Putamen (tissue), 1 donor: Measurements from ENCODE around the gene BIRC7.

Source experiments
- DNase-seq: peaks from one replicate; pipeline ENCODE4 v3.0.0-alpha.2; 2016; ENCODE audit warnings: low spot score

Gene BIRC7

GRCh38 chr20:63224412-63225081 lies 11.2 kb upstream of the BIRC7 start:
- no peak for DNase-seq

- DNase-seq: no peak
Measured at GRCh38 chr20:63225082-63225454, 10.6 kb upstream of the BIRC7 start.

DNA sequence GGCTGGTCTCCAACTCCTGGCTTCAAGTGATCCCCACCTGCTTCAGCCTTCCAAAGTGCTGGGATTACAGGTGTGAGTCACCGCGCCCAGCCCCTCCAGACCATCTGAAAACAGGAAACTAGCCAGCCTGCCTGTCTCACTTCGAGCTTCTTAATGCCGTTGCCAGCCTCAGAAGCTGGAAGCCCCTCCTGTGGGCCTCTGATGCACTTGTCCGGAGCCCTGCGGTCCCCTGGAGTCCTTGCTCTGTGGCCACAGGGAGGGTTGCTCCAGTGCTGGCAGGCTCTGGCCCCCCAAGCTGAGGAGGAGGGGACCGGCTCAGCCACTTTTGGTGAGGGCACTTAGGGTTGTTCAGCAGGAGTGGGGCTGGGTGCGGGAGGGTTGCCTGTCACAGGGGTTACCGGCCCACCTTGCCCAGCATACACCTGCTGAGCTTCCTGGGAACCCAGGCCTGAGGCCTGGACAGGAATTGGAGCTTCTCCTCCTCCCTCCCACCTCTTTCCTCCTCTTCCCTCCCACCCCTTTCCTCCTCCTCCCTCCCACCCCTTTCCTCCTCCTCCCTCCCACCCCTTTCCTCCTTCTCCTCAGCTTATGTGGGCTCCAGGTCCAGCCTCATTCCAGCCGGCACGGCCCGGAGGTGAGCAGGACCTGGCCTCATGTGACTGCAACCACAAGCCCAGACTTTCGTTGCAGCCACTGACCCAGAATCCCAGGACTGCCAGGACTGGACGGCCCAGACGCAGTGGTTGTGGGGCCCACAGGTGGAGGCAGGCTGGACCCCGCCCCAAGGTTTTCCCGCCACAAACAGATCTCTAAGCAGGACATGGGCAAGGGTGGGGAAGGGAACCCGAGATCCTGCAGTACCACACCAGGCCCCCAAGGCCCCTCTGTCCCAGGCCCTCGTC lies 9.4 kb upstream of the BIRC7 start:
- DNase-seq: no peak

DNA sequence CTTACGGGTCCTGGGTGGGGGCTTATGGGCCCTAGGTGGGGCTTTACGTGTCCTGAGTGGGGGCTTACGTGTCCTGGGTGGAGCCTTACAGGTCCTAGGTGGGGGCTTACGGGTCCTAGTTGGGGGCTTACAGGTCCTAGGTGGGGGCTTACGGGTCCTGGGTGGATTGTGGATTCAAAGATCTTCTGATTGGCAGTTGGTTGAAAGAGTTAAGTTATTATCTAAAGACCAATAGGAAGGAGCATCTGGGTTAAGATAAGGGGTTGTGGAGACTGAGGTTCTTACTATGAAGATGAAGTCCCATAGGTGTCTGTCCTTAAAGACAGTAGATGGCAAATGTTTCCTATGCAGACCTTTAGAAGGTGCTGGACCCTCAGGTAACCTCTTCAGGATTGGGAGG lies 8.4 kb upstream of the BIRC7 start:
- no peak for DNase-seq

DNA sequence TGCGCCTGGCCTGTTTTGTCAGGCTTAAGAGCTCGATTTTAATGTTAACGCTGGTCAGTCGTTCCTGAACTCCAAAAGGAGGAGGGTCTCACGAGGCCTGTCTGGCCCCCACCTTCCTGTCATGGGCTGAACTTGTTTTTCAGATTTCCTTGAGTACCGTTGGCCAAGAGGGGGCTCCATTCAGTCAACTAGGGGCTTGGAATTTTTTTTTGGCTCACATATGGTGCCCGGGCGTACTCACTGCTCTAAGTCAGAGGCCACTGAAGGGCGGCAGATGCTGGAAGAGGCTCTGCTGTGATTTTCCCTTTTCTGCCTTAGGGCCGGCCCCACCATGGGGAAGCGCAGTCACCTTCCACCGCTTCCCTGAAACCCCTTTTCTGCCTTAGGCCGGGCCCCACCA lies 6.9 kb upstream of the BIRC7 start:
- DNase-seq: no peak

DNA sequence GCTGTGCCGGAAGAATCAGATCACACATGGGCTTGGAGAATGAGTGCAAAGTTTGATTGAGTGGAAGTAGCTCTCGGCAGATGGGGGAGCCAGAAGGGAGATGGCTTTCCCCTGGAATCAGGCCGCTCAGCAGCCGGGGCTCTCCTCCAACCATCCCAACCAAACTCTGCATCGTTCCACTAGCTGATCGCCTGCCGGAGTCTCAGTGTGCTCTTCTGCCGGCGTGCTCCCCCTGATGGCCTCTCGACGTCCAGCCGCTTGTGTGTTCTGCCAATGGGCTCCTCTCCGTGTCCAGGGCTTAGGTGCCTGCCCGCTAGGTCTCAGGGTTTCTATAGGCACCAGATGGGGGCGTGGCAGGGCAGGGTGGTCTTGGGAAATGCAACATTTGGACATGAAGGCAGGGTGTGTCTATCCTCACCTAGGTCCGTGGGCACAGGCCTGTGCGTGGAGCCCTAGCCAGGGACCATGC lies 4.9 kb upstream of the BIRC7 start:
- DNase-seq: no peak

GRCh38 chr20:63232235-63233060 lies 3.3 kb upstream of the BIRC7 start:
- DNase-seq: no peak

DNA sequence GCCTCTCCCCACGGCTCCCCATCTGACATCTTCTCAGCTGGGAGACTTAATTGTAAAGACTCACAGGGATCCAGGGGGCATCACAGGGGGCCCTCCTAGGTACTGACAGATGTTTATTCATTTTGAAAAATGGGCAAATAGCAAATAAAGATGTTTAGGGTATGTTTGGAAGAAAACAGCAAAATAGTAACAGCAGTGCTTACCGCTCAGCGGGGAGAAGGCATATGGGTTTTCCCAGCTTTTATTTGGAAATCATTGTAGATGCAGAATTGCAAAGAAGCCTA lies 2.7 kb upstream of the BIRC7 start:
- no peak for DNase-seq

DNA sequence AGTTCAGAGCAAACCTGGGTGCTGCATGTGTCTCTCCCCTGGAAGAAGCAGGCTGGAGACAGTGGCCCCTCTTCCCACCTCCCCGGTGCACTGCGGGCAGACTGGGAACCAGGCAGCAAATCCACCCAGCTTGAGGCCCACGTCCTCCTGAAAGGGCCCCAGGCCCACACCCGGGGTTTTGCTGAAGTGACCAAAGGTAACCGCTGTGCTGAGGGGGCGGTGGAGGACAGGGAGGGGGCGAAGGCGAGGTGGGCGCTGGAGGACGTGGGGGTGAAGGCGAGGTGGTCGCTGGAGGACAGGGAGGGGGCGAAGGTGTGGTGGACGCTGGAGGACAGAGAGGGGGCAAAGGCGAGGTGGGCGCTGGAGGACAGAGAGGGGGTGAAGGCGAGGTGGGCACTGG lies 1.8 kb upstream of the BIRC7 start:
- DNase-seq: no peak

DNA sequence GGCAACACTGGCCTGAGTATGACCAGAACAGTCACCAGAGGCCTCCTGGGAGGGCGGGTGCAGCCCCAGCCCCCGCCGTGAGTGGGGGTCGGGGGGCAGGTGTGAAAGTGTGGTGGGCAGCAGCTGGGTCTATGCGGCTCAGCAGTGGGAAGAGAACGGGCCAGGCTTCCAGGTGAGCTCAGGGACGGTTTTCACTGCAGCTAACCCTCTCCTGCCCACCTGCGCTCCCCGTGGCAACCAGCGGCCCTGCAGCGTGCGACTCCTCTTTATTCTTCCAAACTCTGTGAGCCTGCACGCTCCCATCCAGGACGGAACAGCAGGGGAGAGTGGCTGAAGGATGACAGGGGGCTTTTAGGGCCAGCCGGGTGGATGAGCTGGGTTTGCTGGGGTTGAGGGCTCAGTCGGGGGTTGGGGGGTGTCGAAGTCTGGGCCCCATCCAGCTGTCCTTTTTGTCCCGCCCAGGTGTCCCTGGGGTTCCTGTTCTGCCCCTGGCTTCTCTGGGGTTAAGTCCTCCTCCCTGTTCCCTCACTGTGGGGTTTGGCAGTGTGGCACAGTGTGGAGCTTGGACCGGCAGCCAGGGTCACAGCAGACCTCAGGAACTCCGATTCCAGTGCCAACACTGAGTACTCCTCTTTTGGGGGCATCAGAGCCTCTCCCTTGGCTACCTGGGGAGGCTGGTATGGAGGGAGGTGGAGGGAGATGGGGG lies 859 bp upstream of the BIRC7 start:
- no peak for DNase-seq

DNA sequence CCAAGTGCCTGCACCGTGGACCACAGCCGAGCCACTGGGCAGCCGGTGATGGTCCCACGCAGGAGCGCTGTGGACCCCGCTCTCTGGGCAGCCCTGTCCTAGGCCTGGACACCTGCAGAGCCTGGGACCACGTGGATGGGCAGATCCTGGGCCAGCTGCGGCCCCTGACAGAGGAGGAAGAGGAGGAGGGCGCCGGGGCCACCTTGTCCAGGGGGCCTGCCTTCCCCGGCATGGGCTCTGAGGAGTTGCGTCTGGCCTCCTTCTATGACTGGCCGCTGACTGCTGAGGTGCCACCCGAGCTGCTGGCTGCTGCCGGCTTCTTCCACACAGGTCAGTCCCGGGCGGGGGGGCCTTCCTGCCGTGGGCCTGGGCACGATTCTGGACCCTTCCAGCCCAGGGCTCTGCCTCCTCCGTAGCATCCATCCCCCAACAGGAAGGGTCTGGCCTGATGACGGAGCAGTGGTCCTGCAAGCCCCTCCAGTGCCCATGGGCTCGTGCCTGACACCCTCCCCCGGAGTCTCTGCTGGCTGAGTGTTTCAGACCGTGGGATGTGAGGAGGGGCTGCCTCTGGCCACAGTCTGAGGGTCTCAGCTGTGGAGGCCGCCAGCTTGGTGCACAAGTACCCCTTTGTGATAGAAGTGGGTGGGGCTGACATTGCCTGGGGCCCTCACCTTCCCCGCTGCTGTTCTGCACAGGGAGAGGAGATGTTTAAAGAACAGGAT lies 572 bp downstream of the BIRC7 start:
- no peak for DNase-seq

- DNase-seq: no peak
Measured at GRCh38 chr20:63238031-63238430, 2.3 kb downstream of the BIRC7 start.

DNA sequence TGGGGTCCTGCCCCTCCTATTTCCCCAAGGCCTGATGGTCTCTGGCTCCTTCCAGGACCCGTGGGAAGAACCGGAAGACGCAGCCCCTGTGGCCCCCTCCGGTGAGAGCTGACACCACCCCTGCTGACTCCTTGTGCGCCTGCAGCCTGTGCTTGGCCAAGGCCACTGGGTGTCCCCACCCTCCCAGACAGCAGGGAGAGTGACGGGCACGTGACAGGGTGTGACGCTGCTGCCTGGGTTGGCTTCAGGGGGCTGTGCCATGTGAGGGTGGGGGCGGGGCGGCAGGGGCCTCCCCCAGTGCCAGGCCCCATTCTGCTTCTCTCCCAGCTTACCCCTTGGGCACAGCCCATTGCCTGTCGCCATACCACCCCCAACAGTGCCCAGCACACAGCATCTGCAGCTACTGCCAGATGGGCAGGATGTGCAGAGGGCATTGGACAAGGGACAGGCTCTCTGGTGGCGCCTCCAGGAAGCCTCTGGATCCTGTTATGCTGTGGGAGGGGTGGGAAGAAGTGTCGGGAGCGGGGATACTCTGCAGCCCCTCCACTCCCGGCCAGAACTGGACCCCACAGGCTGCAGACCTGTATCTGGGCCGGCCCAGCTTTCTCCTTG lies 2.9 kb downstream of the BIRC7 start:
- no peak for DNase-seq

GRCh38 chr20:63239431-63239830 lies 3.7 kb downstream of the BIRC7 start:
- no peak for DNase-seq

DNA sequence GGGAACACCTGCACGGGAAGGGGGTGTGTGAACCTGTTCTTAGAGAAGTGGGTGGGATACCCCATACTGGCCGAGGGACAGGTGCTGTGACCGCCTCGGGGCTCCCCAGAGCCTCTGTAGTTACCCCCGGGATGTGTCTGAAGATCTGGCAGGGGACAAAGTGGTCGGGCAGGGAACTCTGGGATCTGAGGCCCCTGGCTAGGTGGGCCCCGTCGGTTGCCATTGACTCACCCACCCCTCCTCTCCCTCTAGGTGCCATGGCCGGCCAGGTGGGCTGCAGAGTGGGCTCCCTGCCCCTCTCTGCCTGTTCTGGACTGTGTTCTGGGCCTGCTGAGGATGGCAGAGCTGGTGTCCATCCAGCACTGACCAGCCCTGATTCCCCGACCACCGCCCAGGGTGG lies 4.3 kb downstream of the BIRC7 start:
- DNase-seq: no peak

GRCh38 chr20:63241272-63241671 lies 5.6 kb downstream of the BIRC7 start:
- no peak for DNase-seq

- no peak for DNase-seq
Measured at GRCh38 chr20:63242736-63243135, 7.0 kb downstream of the BIRC7 start.

DNA sequence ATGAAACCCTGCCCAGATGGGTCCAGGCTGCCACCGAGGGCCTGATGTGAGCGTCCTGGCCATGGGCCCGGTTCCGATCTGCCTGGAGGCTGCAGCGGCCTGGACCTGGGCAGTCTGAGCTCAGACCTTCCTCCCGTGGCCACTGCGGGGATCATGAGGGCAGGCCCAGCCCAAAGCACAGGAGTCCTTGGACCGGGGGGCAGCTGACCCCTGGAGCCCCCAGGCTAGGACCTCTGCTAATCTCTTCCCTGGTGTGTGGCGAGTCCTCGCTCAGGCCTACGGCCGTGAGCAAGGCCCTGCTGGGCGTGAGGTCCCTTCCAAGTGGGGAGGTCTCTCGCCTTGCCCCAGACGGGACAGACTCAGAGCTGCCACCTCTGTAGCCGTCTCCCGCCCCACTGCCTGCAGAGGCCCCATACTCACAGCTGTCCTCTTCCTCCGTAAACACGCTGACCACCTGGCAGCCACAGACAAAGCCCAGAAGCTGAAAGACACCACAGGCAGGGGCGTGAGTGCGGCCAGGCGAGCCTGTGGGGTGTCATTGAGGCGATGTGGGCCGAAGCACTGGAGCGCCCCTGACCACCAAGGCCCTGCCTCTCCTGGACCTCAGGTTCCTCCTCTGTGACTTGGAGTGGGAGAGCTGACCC lies 8.0 kb downstream of the BIRC7 start:
- no peak for DNase-seq

DNA sequence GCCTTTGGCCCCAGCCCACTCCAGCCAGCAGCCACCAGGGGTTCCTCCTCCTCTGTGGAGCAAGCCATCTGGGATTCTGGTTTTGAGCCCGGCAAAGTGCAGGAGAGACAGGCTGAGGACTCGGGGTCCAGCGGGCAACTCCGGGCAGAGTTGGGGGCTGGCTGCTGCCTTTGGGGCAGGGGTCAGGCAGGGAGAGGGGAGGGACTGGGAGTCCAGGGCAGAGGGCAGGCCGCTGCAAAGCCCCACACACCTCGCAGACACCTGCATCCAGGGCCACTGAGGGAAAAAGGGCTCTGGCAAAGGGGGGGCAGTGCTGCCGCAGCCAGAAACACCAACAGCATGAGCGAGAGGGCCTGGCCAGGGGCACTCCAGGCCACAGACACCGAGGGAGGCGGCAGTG lies 8.8 kb downstream of the BIRC7 start:
- DNase-seq: no peak

DNA sequence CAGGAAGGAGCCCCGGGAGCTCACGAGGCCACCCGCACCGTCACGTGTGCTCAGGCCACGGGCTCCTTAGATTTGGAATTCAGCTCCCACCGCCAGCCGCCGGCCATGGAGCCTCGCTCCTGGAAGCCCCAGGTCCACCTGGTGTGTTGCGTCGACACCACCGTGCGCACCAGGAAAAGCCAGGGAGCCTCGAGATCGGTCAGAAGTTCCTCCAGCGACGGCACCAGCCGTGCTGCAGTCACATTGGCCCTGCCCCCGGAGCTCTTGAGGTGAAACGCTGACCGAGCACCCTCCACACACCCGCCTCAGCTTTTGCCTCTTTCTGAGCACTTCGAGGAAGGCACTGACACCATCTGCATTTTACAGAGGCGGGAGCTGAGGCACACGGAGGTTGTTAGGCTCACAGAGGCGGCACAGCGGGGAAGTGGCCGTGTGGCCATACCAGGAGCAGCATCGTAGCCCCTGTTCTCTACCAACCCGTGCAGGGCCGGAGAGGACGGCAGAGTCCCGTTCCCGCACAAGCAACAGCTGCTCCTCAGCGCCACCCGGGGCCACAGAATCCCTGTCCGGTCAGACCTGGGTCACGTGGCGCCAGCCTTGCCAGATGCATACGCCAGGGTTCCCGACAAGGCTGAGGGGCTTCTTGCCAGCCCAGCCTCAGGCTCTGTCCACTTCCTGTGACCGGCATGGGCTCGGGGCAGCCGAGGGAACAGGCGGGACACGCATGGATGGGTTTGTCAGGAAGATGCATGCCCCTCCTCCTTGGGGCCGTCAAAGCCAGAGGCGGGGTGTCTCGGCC lies 11.0 kb downstream of the BIRC7 start:
- no peak for DNase-seq
